ENCODE results near the gene FBLIM1.

The FBLIM1 gene

DNA sequence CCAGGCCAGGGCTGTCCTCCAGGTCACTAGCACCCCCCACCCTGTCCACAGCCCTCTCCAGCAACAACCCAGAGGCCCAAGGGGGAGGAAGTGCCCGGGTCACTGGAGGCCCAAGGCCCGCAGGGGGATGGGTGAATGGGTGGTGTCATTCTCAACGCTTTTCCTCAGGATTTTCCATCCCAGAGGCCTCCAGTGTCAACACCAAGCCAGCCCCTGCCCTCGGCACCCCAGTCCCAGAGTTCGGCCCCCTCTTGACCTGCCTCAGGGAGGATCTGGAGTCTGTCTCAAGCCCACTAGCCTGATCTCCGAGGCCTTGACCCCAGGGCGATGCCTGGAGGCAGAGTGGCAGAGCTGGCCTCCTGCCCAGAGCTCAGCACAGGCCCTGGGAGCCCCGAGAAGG, 11.2 kb upstream of the FBLIM1 start:
- no peak for DNase-seq (ENCODE audit: low read depth in 2 of 2, low spot score in 1 of 2)

DNA sequence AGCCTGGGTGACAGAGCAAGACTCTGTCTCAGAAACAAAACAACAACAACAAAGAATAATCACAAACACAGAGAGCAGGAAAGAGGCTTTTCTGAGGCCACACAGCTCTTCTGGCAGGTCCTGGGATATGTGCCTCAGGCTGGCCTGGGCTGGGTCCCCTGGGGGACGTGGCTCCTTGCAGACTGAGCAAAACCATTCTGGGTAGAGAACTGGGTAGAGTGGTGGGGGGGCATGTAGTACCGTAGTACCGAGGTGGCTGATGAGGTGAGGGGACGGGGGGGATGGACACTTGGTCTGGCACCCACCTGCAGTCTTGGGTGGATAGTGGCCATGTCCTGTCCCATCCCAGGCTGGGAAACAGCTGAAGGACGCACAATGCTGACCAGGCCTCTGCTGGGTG, 10.3 kb upstream of the FBLIM1 start:
- DNase-seq (ENCODE audit: low read depth in 2 of 2, low spot score in 1 of 2) = no peak

DNA sequence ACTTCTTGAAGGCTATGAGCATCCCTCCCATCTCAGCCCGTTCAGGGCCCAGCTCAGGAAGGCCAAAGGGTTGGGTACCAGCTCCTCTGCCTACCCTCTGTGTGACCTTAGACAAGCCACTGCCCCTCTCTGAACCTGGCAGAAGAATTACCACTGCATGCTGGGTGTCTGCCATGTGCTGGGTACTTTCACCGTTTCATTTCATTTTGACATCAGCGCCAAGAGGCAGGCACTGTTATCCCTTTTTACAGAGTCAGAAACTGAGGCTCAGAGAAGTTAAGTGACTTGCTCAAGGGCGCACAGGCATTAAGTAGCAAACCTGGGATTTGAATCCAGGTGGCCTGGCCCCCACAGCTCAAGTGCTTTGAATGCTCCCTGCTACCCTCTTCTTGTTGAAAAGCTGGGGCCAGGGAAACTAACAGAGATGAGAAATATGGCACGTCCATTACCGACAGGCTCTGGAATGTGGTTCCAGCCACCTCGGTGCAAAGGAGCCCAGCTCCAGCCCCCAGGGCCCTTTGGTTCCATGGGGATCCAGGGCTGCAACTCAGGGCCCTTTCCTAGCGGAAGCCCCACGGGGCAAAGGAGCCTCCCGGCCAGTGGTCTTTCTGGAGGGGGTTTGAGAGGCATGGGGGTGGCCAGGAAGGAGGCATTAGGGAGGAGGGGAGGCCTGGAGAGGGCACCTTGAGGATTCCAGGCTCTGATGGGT, 9.8 kb upstream of the FBLIM1 start:
- DNase-seq (ENCODE audit: low read depth in 2 of 2, low spot score in 1 of 2) = no peak

- DNase-seq (ENCODE audit: low read depth in 2 of 2, low spot score in 1 of 2) = no peak
These were observed 8.9 kb upstream of the FBLIM1 start for GRCh38 chr1:15749399-15750291.

DNA sequence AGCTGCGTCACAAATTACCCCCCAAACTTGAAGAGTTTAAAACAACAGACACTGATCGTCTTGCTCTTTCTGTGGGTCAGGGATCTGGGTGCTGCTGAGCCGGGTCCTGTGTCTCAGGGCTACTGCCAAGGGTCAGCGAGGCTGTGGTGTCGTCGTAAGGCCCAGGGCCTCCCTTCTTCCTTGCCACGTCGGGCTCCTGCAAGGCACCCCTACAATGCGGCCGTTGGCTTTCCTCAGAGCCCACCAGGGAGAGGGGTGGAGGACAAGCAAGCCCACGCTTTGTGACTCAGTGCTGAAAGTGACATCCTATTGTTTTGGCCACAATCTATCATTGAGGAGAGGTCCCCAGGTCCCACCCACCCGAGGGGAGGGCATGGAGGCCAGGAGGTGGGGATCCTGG, 7.7 kb upstream of the FBLIM1 start:
- no peak for DNase-seq (ENCODE audit: low read depth in 2 of 2, low spot score in 1 of 2)

GRCh38 chr1:15751717-15752116, 6.9 kb upstream of the FBLIM1 start:
- DNase-seq (ENCODE audit: low read depth in 2 of 2, low spot score in 1 of 2) = no peak

- no peak for DNase-seq (ENCODE audit: low read depth in 2 of 2, low spot score in 1 of 2)
These were observed 4.8 kb upstream of the FBLIM1 start for GRCh38 chr1:15753776-15754175.

DNA sequence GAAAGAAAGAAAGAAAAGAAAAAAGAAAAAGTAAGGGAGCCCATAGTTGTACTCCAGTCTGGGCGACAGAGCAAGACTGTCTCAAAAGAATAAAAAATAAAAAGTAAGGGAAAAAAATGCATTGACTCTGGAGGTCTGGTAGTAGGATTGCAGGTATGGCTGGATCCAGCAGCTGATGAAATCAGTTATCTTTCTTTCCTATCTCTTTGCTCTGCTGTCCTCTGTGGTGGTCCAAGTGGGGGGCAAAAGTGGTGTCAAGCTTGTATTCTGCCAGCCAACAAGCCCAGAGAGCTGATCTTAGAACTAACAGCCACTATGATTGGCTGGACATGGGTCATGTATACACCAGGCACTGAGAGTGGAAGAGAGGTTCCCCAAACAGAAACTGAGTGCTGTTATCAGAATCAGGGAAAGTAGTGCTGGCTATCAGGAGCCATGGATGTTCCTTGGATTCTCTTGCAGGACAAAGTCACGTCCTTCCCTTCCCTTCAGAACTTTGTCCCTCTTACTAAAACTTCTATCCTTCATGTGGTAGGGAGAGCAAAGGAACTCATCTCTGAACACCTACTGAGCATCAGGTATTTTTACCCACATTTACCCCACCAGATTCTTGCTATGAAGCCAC, 3.5 kb upstream of the FBLIM1 start:
- DNase-seq (ENCODE audit: low read depth in 2 of 2, low spot score in 1 of 2) = no peak

DNA sequence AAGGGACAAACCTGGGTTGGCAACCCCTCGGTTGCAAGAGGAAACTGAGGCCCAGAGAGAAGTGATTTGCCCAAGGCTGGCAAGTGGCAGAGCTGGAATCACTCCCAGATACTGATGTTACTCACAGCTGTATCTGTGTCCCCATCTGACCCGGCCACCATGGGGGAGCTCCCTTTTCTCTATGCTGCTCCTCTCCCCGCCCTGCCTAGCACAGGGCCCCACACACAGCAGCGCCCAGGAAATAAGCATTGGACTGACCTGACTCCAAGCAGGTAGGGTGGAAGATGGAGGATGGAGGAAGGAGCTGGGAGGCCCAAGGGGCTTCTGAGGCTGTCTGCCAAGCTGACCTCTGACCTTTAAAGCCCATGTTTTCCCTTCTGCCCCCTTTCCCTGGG, 3.0 kb upstream of the FBLIM1 start:
- DNase-seq (ENCODE audit: low read depth in 2 of 2, low spot score in 1 of 2) = no peak

DNA sequence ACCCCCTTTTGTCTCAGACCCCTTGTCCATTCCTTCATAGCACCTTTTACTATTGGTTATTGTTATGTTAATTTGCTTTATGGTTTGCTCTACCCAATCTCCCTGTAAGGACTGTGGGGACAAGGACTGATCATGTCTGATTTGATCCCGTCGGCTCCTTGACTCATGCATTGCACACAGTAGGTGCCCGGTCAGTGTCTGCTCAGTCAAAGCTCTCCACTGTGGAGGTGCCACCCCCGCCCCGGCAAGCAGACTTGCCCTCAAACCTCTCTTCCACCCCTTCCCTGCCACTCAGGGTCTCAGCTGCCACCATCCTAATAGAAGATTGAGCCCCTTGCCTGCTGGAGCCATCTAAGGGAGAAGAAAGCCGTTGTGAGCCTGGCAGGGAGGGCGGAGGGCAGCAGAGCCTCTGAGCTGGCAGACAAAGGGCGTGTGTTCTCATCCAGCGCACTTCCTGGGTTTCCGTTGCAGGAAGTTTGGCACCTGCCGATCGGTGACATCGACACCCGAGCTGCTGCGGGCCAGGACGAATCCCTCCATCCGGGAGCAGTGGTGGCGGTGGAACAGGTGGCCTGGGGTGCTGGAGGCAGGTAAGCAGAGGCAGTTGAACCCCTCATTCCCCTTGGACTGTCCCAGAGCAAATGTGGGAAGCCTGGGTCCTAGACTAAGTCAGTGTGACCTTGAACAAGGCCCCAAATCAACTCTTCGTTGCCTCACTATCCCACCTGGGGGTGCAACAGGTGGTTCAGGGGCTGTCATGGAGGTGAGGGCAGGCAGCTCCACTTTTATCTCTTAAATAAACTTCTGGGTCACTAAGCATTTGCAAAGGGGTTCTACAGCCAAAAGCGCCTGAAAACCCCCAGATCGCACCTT, 2.2 kb upstream of the FBLIM1 start:
- no peak for DNase-seq (ENCODE audit: low read depth in 2 of 2, low spot score in 1 of 2)

DNA sequence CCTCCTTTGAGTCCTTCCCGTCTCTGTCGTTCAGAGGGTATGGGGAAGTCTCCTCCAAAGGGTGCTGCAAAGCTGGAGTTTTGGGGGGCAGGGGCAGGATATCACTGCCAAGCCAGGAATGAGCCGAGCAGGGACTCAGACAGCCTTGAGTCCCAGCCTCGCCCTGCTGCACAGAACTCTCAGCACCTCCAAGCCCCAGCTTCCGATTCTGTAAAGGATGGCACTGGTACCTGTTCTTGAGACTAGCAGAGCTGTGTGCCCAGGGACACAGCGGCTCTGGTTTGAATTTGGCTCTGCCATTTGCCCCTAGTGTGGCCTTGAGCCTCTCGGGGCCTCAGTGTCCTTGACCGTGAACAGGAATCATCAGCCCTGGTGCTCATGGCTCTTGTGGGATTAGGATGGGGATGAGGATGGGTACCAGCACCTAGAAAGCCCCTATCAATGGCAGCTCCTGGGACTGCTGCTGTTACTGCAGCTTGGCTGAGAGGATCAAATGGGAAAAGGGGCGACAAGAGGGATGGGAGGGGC, 1.5 kb upstream of the FBLIM1 start:
- DNase-seq (ENCODE audit: low read depth in 2 of 2, low spot score in 1 of 2) = no peak

GRCh38 chr1:15757575-15758342, 836 bp upstream of the FBLIM1 start:
- no peak for DNase-seq (ENCODE audit: low read depth in 2 of 2, low spot score in 1 of 2)

- DNase-seq (ENCODE audit: low read depth in 2 of 2, low spot score in 1 of 2) = no peak
These were observed 512 bp downstream of the FBLIM1 start for GRCh38 chr1:15758953-15759661.

GRCh38 chr1:15760520-15761211, 2.1 kb downstream of the FBLIM1 start:
- no peak for DNase-seq (ENCODE audit: low read depth in 2 of 2, low spot score in 1 of 2)

GRCh38 chr1:15761366-15762128, 3.0 kb downstream of the FBLIM1 start:
- no peak for DNase-seq (ENCODE audit: low read depth in 2 of 2, low spot score in 1 of 2)

GRCh38 chr1:15762546-15762945, 4.0 kb downstream of the FBLIM1 start:
- DNase-seq (ENCODE audit: low read depth in 2 of 2, low spot score in 1 of 2) = no peak

GRCh38 chr1:15764269-15764764, 5.7 kb downstream of the FBLIM1 start:
- DNase-seq (ENCODE audit: low read depth in 2 of 2, low spot score in 1 of 2) = no peak

DNA sequence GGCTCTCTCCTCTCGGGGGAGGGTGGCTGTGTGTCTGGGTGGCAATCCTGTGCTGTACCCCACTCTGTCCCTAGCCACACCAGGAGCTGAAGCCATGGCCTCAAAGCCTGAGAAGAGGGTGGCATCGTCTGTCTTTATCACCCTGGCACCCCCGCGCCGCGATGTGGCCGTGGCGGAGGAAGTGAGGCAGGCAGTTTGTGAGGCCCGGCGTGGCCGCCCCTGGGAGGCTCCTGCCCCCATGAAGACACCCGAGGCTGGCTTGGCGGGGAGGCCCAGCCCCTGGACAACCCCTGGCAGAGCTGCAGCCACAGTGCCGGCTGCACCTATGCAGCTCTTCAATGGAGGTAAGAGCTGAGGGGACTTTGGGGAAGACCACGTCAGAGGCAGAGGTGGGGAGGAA, 6.3 kb downstream of the FBLIM1 start:
- no peak for DNase-seq (ENCODE audit: low read depth in 2 of 2, low spot score in 1 of 2)
